ENCODE measurements around the gene NYNRIN.

DNA sequence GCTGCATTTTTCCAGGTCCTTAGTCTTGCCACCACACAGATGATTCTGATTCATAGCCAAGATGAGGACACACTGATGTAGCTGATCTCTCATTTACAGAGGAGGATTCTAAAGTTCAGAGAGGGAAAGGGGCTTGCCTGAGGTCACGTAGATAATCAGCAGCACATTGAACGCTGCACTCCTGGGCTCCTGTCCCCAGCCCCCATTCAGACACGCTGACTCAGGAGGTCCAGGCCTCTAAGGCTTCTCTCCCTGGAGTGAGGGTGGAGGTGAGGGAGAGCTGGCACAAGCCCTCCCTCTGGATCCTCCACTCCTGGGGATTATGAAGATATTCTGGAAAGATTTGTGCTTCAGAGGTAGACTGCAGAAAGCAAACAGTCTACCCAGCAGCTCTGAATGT lies 20.5 kb upstream of the NYNRIN start:
- TF ChIP-seq CTCF (conservative IDR thresholded peaks at IDR 0.05; ENCODE audit: low read depth, low read length) (no peak), POLR2A (IDR thresholded peaks at IDR 0.05; ENCODE audit: low read depth, low read length) (no peak), SMC3 (IDR thresholded peaks at IDR 0.05; ENCODE audit: low read depth, low read length) (no peak), RCOR1 (IDR thresholded peaks at IDR 0.05; ENCODE audit: insufficient replicate concordance, low read length) (no peak), CEBPB (IDR thresholded peaks at IDR 0.05; ENCODE audit: low read depth, low read length) (no peak), RAD21 (IDR thresholded peaks at IDR 0.05; ENCODE audit: low read length) (no peak)

Data from IMR-90 (cell line).